ENCODE results near the gene DRC1.

DNA sequence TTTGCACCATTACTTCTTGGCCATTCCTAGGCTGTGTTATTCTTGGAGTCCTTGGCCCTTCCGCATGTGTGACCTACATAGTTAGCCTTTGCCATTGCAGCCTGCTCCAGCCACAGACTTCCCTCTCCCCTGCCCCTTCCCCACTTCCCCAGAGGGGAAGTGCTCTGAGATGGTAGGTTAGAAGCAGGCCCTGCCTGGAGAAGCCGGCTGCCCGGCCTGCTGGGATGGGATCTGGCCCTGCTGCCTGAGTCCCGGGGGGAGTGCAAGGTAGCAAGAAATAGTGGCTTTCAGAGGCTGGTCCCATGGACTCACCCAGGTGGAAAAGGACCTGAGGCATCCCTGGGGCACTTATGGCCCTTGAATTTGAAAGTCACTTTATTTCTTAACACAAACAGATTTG, 104.6 kb downstream of the DRC1 start:
- TF ChIP-seq, protein P1, sequence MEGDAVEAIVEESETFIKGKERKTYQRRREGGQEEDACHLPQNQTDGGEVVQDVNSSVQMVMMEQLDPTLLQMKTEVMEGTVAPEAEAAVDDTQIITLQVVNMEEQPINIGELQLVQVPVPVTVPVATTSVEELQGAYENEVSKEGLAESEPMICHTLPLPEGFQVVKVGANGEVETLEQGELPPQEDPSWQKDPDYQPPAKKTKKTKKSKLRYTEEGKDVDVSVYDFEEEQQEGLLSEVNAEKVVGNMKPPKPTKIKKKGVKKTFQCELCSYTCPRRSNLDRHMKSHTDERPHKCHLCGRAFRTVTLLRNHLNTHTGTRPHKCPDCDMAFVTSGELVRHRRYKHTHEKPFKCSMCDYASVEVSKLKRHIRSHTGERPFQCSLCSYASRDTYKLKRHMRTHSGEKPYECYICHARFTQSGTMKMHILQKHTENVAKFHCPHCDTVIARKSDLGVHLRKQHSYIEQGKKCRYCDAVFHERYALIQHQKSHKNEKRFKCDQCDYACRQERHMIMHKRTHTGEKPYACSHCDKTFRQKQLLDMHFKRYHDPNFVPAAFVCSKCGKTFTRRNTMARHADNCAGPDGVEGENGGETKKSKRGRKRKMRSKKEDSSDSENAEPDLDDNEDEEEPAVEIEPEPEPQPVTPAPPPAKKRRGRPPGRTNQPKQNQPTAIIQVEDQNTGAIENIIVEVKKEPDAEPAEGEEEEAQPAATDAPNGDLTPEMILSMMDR (IDR thresholded peaks at IDR 0.05): no peak
- TF ChIP-seq POLR2A (IDR thresholded peaks at IDR 0.05; ENCODE audit: low read depth) (no peak), POLR2AphosphoS5 (IDR thresholded peaks at IDR 0.05) (no peak)

Data from esophagus muscularis mucosa (tissue), 3 donors.